ENCODE results near the gene FAM217B.
"Not testable (repeated sequence)": the region's sequence is repeated elsewhere in the genome, so short reads cannot be mapped to it uniquely, and the experiment has no call there.

FAM217B gene

DNA sequence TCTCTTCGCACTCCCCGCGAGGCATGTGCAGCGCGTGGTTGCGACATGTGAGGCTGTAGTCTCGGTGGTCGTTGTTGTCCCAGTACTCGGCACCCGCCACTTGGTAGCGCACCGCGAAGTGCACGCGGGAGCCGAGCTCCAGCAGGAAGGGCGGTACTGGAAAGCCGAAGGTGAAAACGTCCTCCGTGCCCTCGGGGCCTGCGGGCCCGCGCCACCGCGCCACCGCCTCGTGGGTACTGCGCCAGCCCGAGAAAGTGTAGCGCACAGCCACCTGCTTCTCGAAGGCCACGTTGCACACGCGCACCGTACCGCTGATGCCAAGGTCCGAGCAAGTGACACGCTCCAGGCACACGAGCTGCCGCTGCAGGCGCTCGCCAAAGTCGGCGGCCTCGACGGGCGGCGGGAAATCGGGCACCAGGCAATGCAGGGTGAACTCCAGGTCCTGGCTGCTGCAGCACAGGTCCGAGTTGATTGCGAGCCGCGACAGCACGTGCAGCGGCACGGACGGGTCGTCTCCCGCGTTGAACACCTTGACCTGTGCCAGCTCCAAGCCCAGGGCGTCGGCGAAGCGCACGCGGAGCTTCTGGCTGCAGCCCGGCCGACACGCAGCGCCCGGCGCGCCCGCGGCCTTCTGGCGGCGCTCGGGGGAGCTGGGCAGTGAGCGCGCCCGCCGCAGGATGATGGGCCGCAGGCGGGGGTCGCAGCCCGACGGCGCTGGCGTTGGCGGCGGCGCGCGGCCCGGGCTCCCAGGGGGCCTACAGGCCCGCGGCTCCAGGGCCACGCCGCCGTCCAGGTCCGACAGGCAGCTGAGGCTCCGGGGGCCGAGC lies 924 bp upstream of the FAM217B start:
- DNase-seq (ENCODE audit: low spot score) = peak; percentile 10

GRCh38 chr20:59939879-59940128 lies 385 bp upstream of the FAM217B start:
- no peak for DNase-seq (ENCODE audit: low spot score)

- no peak for DNase-seq (ENCODE audit: low spot score)
Observed at GRCh38 chr20:59940956-59941294, 736 bp downstream of the FAM217B start.

DNA sequence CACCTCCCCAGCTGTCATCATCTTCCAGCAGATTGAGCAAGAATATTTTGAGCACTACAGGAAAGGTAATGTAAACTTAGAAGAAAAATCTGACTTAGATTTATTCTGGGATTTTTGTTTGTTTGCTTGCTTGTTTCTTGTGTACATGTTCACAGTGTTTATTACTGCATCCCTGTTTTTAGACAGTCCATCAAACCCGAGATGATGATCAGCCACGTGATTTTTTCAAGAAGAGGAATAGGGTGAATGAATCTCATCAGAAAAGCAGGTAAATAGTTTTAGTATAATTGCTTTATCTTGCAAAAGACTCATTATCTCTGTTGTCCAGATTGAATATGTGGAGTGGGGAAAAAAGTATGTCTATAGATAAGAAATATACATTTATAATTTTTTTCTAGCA lies 2.1 kb downstream of the FAM217B start:
- DNase-seq (ENCODE audit: low spot score) = no peak

GRCh38 chr20:59944726-59945125 lies 4.5 kb downstream of the FAM217B start:
- DNase-seq (ENCODE audit: low spot score) = no peak

DNA sequence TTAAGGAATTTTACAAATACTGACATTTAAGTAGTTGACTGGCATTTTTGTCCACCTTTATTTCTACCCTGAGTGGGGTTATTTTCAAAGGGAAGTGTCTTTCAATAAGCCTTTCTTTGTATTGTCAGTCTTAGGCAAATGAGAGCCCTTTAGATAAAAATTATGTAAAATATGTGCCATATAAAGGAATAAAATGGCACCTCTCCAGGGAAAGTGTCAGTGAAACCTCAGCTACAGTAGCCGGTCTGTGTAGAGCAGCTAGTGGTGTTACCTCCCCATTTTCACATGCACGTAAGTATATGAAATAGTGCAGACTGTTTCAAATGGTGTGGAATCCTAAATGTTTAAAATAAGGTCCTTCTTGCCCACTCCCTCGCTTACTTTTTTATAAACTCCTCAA lies 5.0 kb downstream of the FAM217B start:
- no peak for DNase-seq (ENCODE audit: low spot score)

DNA sequence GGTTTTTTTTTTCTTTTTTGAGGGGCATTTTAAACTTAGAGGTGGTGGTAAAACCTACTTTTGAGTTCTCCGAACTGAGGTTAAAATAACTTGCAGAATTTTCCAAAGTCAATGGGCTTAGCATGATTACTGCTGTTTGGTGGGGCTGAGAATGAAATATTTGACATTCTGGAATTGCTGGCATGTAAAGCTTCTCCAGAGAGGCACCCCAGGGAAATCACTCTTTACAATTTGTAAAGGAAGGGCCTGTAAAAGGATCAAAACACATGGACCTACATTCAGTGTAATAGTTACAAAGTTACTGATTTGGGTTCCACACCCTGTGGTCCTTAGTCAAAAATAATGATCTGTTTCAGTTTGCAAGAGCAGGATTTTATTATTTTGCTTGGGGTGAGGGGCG lies 5.5 kb downstream of the FAM217B start:
- DNase-seq (ENCODE audit: low spot score) = no peak

GRCh38 chr20:59947376-59947775 lies 7.2 kb downstream of the FAM217B start:
- no peak for DNase-seq (ENCODE audit: low spot score)

GRCh38 chr20:59948212-59948611 lies 8.0 kb downstream of the FAM217B start:
- no peak for DNase-seq (ENCODE audit: low spot score)

DNA sequence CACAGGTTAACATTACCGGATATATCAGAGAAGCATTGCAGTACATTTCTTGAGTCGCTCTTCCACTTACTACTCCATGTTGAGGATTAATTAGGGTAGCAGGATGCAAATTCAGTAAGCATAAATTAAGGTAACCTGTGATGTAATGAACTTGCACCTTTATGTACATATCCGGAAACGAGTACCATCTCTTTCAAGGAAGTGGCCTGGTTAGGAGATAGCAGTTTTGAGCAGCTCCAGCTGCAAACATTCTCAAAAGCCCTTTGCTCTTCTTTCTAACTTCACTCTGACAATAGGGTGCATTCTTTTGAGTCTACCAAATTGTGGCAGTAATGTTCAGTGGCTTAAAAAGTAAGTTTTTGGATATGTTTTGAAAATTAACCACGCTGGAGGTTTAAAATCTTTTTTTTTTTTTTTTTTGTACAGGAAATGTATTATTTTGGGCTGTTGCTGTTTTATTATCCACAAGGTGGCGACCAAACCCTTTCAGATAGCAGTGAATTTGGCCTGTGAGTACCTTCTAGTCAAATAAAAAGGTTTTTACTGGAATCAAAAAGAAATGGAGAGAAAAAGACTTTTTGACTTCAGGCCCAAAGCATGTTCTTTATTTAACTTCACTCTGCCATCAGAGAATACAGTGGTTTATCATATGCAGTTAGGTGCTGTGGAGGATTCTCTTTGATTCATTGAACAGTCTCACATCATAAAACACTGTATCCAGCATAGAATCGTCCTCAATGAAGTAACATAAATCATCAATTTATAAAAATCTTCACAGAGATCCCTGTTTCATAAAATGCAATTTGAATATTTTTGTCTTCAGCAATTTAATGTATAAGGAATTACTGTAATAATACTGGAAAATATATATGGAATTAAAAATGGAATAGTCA lies 8.9 kb downstream of the FAM217B start:
- peak; percentile 58 for DNase-seq (ENCODE audit: low spot score)

GRCh38 chr20:59949911-59950310 lies 9.7 kb downstream of the FAM217B start:
- no peak for DNase-seq (ENCODE audit: low spot score)

DNA sequence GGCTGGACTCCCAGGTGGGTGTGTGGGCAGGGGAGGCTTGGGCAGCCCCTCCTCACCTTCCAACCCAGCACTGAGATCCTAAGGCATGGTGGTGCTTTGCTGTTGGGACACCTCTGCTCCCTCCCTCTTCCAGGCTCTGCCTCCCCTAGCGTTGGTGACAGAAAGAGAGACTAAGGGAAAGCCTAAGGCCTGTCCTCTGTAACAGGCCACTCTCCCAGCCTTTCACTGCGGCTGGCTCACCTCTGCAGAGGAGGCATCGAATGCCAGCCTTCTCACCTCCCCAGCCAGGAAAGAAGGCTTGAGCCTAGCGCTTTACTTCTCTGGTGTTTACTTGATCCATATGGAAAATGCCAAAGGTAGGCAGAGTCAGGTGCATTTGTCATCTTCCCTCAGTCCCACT lies 14.5 kb downstream of the FAM217B start:
- DNase-seq (ENCODE audit: low spot score) = no peak

DNA sequence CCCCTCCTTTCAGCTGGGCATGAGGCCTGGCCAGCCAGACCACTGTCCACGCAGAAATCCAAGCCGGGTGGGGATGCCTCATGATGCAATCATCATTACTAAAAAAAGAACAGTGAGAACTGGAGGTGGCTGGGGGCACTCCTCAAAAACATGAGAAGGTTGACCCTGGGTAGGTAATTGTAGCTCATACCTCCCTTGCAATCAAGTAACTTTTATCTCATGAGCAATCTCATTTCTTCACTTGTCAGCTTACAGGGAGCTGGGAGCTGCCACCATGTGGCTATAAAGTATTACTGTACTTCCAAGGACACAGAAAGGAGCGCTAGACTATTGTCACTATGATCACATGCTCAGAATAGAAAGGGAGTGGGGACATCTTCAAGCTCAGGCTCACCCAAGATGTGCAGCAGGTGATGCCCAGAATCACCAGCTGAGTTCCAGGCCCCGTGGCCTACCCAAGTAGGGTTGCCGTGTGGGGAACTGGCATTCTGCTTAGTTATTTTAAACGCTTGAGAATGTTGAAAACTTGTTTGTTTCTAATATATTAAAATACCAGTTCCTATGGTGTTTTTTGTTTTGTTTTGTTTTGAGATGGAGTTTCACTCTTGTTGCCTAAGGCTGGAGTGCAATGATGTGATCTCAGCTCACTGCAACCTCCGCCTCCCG lies 15.1 kb downstream of the FAM217B start:
- DNase-seq (ENCODE audit: low spot score) = peak; percentile 26

GRCh38 chr20:59957568-59957967 lies 17.4 kb downstream of the FAM217B start:
- not testable (repeated sequence) for DNase-seq (ENCODE audit: low spot score)

GRCh38 chr20:59958123-59958522 lies 17.9 kb downstream of the FAM217B start, which contains the start of gene CDH26:
Gene CDH26 (plus strand): TSS chr20:59958423. CDS start chr20:59958727, 304 bp downstream.
- DNase-seq (ENCODE audit: low spot score) = no peak

- DNase-seq (ENCODE audit: low spot score) = no peak
Observed at GRCh38 chr20:59958626-59959025, 18.4 kb downstream of the FAM217B start.

- DNase-seq (ENCODE audit: low spot score) = no peak
Observed at GRCh38 chr20:59961423-59961822, 21.2 kb downstream of the FAM217B start.

DNA sequence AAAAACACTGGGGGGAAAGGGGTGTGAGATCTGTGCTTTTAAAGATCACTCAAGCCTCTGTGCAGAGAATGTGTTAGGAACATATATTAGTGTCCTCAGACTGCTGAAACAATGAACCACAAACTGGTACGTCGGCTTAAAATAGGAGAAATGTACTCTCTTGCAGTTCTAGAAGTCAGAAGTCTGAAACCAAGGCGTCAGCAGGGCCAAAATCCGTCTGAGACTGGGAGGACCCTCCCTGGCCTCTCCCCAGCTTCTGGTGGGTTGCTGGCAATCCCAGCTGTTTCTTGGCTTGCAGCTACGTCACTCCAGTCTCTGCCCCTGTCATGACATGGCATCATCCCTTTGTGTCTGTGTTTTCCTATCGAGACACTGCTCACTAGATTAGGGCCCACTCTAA lies 22.0 kb downstream of the FAM217B start:
- no peak for DNase-seq (ENCODE audit: low spot score)

DNA sequence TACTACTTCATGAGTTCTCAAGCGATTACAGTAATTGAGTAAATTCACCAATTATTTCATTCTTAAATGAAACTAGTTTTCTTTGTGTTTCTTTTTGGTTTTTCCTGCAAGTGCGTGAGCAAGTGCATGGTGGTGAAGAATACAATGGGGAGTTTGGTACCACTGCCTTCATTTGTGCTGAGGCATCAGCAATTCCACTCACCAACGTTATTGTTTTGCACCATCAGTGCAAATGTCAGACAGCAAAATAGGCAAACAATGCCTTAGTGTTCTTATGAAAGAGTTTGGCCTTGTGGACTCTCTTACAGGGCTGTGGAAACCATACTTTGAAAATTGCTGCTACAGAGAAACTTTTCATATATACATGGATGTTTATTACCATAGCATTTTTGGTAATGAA lies 26.2 kb downstream of the FAM217B start:
- DNase-seq (ENCODE audit: low spot score) = no peak

- DNase-seq (ENCODE audit: low spot score) = no peak
Observed at GRCh38 chr20:59971428-59971827, 31.2 kb downstream of the FAM217B start.

DNA sequence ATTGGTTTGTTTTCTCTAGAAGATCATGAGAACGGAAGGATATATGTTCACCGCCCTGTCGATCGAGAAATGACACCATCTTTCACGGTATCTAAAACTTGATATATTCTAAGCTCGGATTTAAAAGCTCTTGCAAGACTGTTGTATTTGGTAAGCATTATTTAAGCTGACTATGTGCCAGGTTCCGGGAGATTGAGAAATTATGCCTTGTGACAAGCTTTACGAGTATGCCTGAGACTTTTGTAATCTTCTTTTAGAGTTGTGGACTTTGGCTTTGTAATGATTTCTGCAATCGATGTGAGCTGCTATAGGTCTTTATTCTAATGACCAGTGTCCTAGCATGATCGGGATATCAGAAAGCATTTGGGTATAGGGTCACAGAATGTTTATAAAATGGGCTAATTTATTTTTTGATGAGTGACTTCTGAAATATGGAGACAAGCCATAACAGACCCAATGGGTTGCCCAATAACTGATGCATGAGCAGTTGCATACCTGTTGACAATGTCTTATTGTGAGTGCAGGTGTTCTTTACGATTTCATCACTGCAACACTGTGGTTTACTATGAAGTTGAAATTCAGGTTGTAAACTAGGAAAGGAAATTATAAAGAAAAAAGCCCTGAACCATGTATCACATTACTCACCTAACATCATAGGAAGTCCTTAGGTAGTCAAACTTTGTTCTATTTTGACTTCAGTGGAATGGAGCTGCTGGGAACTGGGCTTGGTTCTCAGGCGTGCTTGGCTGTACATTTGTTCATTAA lies 32.0 kb downstream of the FAM217B start:
- DNase-seq (ENCODE audit: low spot score) = no peak

DNA sequence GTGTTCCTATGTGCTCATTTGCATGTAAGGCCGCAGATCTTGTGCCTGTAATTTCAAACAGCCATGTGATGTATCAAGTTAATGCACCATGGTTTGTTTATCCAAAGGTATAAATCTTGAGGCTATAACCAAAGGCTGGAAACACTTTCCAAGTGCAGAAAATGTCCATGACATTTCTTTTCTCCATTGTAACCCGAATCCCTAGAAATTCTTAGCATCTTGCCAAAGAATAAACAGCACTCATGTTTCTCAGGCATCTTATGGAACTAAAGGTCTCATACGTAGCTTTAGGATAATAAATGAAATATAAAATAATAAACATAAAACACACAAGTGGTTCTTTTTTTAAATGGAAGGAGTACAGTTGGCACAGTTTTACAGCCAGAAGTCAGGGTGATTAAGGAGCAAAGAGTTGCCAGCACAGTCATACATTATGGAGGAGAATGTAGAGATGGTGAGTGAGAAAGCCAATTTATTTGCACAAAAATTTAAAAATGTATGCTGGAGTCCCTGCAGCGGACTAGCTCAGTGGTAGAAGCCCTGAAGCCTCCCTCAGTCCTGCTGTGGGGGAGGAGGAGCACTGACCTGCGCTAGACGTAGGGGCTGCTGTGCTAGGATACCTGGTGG lies 36.1 kb downstream of the FAM217B start:
- no peak for DNase-seq (ENCODE audit: low spot score)
